GM21717 (cell line): ENCODE data around the gene EFCAB10.

ENCODE experiments used
- ATAC-seq: cut with Tn5 transposase; IDR thresholded peaks from one replicate; pipeline ENCODE4 v1.9.1; 2021; ENCODE audit warnings: mild to moderate bottlenecking, moderate library complexity; ENCODE audit not compliant: unreplicated experiment

Gene EFCAB10

DNA sequence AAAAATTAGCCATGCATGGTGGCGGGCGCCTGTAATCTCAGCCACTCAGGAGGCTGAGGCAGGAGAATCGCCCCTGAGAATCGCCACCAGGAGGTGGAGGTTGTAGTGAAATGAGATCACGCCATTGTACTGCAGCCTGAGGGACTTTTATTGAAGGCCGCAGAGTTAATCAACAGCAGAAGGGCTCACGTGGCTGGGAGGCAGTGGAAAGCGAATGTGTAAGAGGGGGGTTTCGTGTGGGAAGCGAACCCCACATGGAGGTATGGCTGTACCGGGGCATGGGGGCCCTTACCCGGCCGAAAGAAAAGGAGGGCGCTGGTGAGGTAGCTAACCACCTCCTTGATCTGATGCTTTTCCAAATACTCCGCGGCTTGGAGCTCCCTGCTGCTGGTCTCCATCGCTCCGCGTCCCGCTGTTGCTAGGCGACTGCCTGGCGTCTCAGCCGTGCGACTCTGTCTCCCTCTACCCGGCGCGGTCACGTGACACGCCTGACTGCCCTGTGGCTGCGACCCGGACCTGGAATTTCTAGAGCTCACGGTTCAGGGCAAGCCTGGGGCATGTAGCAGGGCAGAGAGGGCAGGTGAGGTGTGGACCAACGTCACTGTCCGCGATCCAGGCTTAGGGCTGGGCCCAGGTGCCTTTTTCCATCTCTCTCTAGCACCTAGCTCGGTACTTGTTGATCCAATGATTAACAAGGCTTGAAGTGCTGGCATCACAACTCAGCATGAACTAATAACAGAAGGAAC is at the start of gene EFCAB10:
TSS of gene EFCAB10 (minus strand) at position 428 of the 746 bp plus-strand sequence. CDS start at position 398, 30 bp downstream.
- no peak for ATAC-seq

- ATAC-seq, result no peak
Observed at GRCh38 chr7:105625986-105626385, 44.7 kb upstream of the EFCAB10 start.

DNA sequence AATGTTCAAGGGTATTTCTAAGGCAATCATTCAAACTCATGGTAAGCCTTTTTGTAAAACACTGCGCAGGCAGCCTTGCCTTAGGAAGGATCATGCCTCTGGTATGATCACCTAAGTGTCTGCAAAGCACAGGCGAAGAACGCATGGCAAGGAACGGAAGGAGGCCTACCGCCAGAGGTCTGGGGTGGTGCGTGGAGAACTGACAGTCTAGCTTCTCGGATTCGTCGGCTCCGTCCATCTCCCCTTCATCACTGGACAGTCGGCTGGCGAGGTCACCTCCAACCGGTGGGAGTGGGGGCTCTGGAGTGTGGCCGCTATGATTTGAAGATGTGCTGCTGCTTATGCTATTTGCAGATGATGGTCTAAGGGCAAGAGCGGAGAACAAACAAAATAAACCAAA is 42.6 kb upstream of the EFCAB10 start:
- no peak for ATAC-seq

DNA sequence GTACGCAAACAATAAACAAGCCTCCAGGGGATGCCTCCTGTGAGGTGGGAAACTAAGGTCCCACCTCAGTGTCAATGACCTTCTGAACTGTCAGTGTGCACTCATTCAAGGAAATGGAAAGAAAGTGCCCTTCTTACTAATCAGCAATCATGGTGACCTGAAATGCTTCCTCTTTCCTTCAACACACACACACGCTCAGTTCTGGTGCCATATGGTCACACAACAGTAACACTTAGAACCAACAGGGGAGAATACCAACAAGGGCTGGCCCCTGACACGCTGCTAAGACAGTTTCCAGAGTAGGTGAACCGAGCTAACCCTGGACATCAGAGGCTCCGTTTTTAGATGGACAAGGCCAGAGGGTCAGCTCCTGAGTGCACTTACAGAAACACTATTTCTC is 42.1 kb upstream of the EFCAB10 start:
- ATAC-seq, result no peak

- ATAC-seq, result no peak
Observed at GRCh38 chr7:105622106-105622731, 40.9 kb upstream of the EFCAB10 start.

DNA sequence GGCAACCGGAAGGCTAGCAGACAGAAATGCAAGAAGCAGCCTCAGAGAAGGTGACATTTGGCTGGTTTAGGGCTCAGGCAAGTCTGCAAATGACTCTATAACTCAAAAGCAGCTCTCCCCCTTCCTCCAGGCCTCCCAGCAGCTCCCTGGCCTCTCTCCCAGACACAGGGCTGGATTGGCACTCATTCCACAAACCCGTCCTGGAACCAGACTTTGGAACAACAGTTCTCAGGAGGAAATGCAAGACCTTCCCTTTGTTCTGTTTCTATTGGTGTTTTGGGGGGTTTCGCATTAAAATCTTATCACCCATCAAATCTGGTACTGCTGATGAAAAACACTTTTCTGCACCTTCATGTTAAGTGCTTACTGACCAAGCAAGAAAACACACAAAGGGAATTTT is 40.3 kb upstream of the EFCAB10 start:
- no peak for ATAC-seq

- ATAC-seq, result no peak
Observed at GRCh38 chr7:105621176-105621575, 39.9 kb upstream of the EFCAB10 start.

DNA sequence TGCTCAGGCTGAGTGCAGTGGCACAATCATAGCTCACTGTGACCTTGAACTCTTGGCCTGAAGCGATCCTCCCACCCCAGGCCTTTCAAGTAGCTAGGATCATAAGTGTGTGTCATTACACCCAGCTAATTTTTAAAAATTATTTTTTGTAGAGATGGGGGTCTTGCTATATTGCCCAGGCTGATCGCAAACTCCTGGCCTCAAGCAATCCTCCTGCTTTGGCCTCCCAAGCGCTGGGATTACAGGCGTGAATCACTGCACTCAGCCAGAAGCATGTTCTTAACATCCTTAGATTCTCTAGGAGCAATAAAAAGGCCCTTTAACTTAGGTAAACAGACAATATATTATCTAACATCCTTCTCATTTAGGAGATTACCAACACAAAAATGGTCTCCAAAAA is 38.3 kb upstream of the EFCAB10 start:
- no peak for ATAC-seq

DNA sequence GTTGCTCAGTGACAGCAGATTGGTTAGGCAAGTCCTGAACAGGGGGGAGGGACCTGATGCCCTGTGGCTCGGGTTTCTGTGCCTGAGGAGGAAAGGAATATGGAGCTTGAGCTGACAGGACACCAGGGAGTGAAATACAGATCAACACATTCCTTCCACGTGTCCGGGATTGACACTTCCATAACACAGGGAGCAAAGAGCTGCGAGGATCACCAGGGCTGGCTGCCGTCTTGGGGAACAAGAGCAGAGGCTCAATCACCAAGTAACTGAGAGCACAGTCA is 36.7 kb upstream of the EFCAB10 start:
- ATAC-seq, result no peak

- ATAC-seq, result no peak
Observed at GRCh38 chr7:105617280-105618015, 36.2 kb upstream of the EFCAB10 start.

DNA sequence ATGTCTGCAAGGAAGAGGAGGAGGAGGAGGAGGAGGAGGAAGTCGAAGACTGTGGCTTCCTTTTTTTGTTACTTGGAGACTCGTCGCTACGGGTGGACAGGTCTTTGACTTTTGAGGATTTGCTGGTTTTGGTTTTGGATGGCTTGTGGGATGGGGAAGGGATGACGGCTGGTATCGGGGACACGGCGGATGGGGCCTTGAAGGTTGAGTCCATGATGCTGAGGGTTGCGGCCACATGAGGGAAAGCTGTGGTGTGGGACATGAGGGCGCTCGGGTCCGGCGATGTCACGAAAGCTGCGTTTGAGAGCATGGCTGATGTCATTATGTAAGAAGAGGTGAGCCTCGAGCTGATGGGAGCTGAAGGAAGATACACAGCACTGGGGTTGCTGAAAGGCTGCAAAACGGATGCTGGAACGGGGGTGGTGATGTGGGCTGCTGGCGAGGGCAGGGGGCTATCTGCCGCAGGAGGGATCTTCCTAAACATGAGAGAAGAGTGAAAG is 33.1 kb upstream of the EFCAB10 start:
- ATAC-seq, result no peak

- ATAC-seq, result no peak
Observed at GRCh38 chr7:105613611-105614330, 32.5 kb upstream of the EFCAB10 start.

DNA sequence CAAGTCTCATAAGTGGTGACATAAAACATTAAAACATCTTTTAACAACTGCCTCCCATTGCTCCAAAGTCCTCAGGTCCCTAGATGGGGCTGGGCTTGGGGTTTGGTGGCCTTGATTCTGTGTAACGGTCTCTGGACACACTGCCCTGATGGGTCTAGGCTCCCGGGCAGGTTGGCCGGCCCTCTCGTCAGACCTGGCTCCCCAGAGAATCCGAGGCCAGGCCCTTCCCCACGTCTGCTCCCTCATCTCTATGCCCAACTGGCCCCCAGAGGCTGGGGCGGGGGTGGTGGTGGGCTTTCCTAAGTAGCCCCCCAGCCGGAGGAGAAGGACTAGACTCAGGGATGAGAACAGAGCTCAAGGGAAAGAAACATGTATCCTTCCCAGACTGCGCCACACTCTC is 31.5 kb upstream of the EFCAB10 start:
- ATAC-seq, result no peak

DNA sequence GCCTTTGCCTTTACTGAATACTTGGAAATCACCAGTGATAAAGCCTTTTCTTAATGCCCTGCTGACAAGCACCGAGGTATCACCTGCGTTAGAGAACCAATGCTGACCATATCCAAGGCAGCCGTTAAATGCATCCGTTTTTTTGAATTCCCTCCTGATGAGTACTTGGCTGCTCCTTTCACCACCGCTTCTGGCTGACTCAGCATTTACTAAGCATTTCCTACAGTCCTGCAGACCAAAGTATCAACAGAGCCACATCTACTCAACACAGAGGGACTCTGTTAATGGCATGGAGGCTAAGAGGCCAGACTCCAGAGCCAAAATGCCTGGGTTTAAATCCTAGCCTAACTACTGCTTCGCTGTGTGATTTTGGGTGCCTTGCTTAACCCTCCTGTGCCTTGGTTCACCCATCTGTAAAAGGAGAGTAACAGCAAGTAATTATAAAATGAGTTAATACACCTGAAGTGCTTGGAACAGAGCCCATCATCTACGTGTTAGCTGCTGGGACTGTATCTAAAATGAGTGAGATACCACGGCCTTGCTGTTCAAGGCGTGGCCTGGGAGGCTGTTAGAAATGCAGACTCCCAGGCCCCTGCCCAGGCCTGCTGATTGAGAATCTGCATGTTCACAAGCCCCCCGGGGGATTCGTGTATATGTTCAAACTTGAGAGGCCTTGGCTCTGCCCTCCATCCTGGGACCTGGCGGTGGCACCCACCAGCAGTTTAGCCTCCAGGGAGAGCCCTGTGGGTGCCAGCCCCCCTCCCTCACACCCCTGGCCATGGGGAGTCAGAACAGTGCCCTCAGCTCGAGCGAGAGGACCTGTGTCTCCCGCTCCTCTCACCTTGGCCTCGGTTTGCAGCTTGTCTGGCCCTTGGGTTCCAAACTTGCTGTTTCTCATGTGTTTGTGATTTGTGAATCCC is 30.8 kb upstream of the EFCAB10 start:
- ATAC-seq, result no peak

DNA sequence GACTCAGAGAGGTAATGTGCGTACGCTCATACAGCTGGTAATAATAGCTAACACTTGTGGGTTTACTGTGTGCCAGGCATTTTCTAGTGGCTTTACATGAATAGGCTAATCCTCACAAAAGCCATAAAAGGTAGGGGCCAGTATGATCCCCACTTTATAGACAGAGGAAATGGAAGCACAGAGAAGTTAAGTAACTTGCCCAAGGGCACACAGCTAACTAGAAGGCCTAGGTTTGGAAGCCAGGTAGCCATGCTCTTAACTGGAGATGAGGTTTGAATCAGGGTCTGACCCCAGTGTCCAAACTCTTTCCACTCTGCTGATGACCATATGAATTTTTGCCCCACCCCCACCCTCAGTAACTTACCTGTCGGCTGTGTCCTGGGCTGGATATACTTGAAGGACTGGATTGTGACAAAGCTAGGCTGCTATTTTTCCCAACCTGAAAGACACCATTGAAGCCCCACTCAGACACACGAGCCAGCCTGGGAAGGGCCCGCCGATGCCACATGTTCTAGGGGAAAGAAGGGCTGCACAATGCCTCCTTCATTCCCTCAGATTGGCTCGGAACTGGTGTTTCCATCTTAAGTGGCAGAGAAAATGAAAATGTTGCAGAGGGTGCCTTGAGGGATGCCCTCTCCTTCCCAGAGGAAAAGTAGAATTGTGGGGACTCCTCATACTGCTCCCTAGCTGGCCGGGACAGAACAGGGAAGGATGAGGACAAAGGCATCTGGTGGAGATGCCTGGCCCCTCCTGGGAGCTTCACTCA is 29.1 kb upstream of the EFCAB10 start:
- no peak for ATAC-seq

- no peak for ATAC-seq
Observed at GRCh38 chr7:105602325-105603305, 21.3 kb upstream of the EFCAB10 start.

- ATAC-seq, result no peak
Observed at GRCh38 chr7:105600720-105601550, 19.6 kb upstream of the EFCAB10 start.
